Bronchial epithelial cell (primary cell): ENCODE data around the gene APOA4. TPM values are rescaled to one million over a fixed set of nuclear protein-coding genes. Genes with fewer than 3 reads are reported as not detected.

ENCODE experiments used
- DNase-seq: peaks from one replicate; pipeline ENCODE4 v3.0.0-alpha.2; 2010; ENCODE audit warnings: low read depth
- FAIRE-seq: peaks from 2 replicates; lab custom pipeline; 2011; peaks lifted over from hg19 to GRCh38; lab: Jason Lieb, UNC
- H3K27me3 ChIP-seq: 2 replicates; pipeline ENCODE4 v1.5.1; 2011; ENCODE audit warnings: low read length; ENCODE audit not compliant: control insufficient read depth, insufficient read depth
- H3K36me3 ChIP-seq: 2 replicates; pipeline ENCODE4 v1.5.1; 2011; ENCODE audit warnings: low read length; ENCODE audit not compliant: control insufficient read depth, insufficient read depth
- H3K4me3 ChIP-seq: 2 replicates; pipeline ENCODE4 v1.5.1; 2011; ENCODE audit warnings: mild to moderate bottlenecking, low read depth, low read length, control low read depth
- total RNA-seq: library from RNA; depleted of rRNA; stranded (reverse); fragments of >200 nt; gene quantifications from 2 replicates; pipeline ENCODE4 v1.2.1, GENCODE V29; 2014
- TF ChIP-seq, protein P1 (sequence below): IDR thresholded peaks from 2 replicates; pipeline ENCODE4 v1.5.1; 2011; ENCODE audit warnings: mild to moderate bottlenecking, moderate library complexity, low read length, control low read depth, inconsistent platforms; ENCODE audit not compliant: insufficient read depth, severe bottlenecking

Gene APOA4
- total RNA-seq, 1 donor from 2014 or later = not detected

DNA sequence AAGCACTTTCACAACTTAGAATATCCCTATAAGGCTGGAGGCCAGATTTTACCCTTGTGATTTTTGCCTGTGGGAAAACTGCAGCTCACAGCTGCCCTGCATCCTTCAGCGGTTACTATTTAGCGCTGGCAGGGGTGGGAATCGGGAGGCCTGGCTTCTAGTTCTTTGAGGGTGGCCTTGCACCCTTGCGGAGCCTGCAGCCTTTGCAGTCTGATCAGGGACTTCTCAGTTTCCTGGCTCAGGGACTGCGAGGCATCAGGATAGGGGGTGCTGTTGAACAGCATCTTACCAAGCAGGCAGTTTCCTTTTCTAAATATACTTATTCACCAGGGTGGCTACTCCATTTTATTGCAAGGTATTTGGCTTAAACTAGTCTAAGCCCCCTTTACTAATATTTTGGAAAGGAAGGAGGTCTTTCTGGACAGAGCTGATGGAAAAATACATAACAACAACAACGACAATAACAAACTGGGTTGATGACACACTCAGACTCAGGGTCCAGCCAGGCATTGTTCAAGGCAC is 17.2 kb upstream of the APOA4 start:
- TF ChIP-seq, protein P1, sequence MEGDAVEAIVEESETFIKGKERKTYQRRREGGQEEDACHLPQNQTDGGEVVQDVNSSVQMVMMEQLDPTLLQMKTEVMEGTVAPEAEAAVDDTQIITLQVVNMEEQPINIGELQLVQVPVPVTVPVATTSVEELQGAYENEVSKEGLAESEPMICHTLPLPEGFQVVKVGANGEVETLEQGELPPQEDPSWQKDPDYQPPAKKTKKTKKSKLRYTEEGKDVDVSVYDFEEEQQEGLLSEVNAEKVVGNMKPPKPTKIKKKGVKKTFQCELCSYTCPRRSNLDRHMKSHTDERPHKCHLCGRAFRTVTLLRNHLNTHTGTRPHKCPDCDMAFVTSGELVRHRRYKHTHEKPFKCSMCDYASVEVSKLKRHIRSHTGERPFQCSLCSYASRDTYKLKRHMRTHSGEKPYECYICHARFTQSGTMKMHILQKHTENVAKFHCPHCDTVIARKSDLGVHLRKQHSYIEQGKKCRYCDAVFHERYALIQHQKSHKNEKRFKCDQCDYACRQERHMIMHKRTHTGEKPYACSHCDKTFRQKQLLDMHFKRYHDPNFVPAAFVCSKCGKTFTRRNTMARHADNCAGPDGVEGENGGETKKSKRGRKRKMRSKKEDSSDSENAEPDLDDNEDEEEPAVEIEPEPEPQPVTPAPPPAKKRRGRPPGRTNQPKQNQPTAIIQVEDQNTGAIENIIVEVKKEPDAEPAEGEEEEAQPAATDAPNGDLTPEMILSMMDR = peak; percentile 13
- peak; percentile 18 for DNase-seq
- Histone ChIP-seq H3K36me3 (peaks cover 4% of the 10 kb centered on the region), H3K4me3 (no peak overlapping the region), H3K27me3 (no peaks in the 10 kb centered on the region)
- FAIRE-seq = no peak

DNA sequence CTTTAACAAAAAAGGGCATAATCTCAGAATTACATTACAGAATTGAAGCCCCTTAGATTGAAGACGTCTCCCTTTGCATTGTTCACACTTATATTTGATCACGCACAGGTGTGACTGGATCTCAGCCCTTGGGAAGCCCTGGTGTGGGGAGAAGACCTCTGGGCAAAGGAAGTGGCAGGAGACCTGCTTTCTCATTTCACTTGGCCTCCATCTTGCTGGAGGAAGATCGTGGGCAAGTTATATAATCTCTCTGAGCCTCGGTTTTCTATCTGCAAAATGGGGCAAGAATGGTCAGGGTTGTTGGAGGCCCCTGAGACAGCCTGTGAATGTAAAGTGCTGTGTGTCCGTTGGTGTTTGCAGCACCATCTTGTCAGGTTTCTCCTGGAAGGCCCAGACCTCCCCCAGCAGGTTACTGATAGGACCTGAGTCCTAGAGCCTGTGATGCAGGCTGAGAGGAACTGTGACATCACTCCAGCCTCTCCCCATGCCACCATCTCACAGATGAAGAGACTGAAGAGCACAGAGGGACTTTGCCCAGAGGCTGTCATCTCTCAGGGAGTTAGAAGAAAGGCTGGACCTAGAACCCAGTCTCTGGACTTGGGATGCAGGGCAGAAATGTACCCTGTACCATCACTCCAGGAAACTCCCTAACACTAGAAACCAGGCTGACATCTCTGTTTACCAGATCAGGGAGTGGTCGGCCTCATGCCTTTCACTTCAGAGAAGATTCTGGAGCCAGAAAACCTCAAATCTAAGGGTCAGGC is 15.4 kb upstream of the APOA4 start:
- no peaks in the 10 kb centered on the region for H3K27me3 ChIP-seq
- TF ChIP-seq, protein P1 = no peak
- H3K36me3 ChIP-seq = no peaks in the 10 kb centered on the region
- no peak for DNase-seq
- no peak overlapping the region for H3K4me3 ChIP-seq
- no peak for FAIRE-seq

DNA sequence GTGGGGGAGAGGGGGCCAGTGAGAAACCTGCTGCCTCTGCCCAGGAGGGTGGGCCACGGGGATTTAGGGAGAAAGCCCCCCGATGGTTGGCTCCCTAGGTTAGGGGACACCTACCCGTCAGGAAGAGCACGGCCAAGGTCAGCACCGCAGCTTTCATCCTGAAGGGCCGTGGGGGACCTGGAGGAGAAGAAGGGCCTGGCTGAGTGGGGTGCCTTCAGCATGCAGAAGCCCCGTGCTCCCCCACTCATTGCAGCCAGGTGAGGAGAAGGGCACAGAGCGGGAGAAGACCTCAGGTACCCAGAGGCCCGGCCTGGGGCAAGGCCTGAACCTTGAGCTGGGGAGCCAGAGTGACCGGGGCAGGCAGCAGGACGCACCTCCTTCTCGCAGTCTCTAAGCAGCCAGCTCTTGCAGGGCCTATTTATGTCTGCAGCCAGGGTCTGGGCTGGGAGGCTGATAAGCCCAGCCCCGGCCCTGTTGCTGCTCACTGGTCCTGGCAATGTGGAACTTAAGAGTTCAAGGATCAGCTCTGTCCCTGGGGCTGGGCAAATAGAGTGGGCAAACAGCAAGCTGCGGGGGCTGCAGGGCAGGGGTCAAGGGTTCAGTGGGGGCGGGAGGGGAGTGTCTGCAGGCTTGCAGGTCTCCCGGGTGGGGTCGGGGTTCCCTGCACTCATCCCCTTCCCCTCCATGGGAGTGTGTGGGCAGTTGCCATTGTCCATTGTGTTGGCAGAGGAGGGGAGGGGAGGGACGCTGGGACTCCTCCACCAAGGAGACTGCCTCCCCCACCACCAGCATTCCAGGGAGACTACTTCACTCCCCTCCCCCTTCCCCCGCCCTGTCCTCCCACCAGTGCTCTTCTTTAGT is 14.4 kb upstream of the APOA4 start, which contains the start of gene APOA1:
TSS of gene APOA1 (minus strand) at position 392 of the 861 bp plus-strand sequence. CDS start at position 157, 235 bp downstream.
- TF ChIP-seq, protein P1 = no peak
- DNase-seq = no peak
- Histone ChIP-seq H3K36me3 (no peaks in the 10 kb centered on the region), H3K4me3 (no peak within 1 kb of the TSS), H3K27me3 (no peaks in the 10 kb centered on the region)
- no peak for FAIRE-seq

DNA sequence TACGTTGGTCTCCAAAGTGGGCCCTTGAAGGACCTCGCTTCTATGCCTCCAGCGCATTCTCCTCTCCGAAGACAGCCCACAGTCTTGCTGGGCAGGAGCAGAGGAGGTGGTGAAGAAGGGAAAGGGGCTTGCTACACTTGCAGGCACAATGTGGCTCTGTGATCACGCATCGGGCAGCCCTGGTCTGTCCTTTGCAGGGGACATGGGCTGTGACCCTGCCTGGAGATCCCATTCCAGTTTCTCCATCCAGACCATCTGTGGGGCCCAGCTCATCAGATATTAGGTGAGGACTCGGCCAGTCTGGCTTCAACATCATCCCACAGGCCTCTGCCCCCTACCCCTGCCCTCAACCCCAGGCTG is 13.5 kb upstream of the APOA4 start:
- no peak overlapping the region for H3K4me3 ChIP-seq
- H3K36me3 ChIP-seq = no peaks in the 10 kb centered on the region
- TF ChIP-seq, protein P1 = no peak
- no peaks in the 10 kb centered on the region for H3K27me3 ChIP-seq
- no peak for DNase-seq
- no peak for FAIRE-seq

DNA sequence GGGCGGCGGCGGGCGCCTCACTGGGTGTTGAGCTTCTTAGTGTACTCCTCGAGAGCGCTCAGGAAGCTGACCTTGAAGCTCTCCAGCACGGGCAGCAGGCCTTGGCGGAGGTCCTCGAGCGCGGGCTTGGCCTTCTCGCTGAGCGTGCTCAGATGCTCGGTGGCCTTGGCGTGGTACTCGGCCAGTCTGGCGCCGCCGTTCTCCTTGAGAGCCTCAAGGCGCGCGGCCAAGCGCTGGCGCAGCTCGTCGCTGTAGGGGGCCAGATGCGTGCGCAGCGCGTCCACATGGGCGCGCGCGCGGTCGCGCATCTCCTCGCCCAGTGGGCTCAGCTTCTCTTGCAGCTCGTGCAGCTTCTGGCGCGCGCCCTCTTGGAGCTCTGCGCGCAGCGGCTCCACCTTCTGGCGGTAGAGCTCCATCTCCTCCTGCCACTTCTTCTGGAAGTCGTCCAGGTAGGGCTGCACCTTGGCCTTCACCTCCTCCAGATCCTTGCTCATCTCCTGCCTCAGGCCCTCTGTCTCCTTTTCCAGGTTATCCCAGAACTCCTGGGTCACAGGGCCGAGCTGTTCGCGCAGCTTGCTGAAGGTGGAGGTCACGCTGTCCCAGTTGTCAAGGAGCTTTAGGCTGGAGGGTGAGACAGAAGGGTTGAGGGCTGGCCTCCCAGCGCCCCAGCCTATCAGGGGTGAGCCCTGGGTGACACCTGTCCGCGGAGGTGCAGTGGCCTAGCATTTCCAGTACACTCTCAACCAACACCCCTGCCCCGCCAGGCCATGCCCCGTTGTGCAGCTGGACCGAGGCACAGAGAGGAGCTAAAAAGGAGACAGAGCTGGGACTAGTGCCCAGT is 12.9 kb upstream of the APOA4 start:
- H3K36me3 ChIP-seq = no peaks in the 10 kb centered on the region
- peak overlapping the region; percentile 27 for H3K4me3 ChIP-seq
- peak; percentile 78 for DNase-seq
- no peaks in the 10 kb centered on the region for H3K27me3 ChIP-seq
- TF ChIP-seq, protein P1 = peak; percentile 84
- no peak for FAIRE-seq
